Transverse colon (tissue), 4 donors: ENCODE data around the gene AGXT2. TPM values are rescaled to one million over a fixed set of nuclear protein-coding genes. Genes with fewer than 3 reads are reported as not detected.

Experiments
- DNase-seq: peaks from one replicate; pipeline ENCODE4 v3.0.0-alpha.2; 2019
- H3K27ac ChIP-seq, 4 donors: fragments of 200-600 bp; sonication (generic); 2 replicates each; pipeline ENCODE4 v1.5.1; 2016 to 2018; ENCODE audit warnings: inconsistent platforms in 4 of 4
- H3K27me3 ChIP-seq: fragments of 200-600 bp; sonication (generic); 2 replicates; pipeline ENCODE4 v1.5.1; 2017; ENCODE audit warnings: inconsistent platforms
- H3K36me3 ChIP-seq, 4 donors: fragments of 200-600 bp; sonication (generic); 2 replicates each; pipeline ENCODE4 v1.5.1; 2017 to 2019; ENCODE audit warnings: inconsistent platforms in 4 of 4
- H3K4me1 ChIP-seq, 4 donors: fragments of 200-600 bp; sonication (generic); 2 replicates each; pipeline ENCODE4 v1.5.1; 2017 to 2020; ENCODE audit warnings: inconsistent platforms in 4 of 4
- H3K4me3 ChIP-seq, 4 donors: fragments of 200-600 bp; sonication (generic); 1 replicate in 1 of 4; 2 replicates in 3 of 4; pipeline versions ENCODE4 v1.5.1 to v1.6.1; 2017 to 2019; ENCODE audit warnings: inconsistent platforms in 4 of 4
- H3K9me3 ChIP-seq, 2 donors: fragments of 200-600 bp; sonication (generic); 2 replicates each; pipeline ENCODE4 v1.5.1; 2017 to 2019; ENCODE audit warnings: inconsistent platforms in 2 of 2
- CTCF ChIP-seq, 5 experiments: fragments of 200-600 bp in 3 of 5; fragments of 450-650 bp in 2 of 5; sonication (generic) in 3 of 5; IDR thresholded peaks; 1 replicate in 2 of 5; 2 replicates in 3 of 5; pipeline ENCODE4 v1.5.1; 2016 to 2017; ENCODE audit warnings: antibody characterized with exemption in 5 of 5, inconsistent platforms in 3 of 5, mild to moderate bottlenecking in 2 of 5, moderate library complexity in 1 of 5
- EP300 ChIP-seq: sonication (generic); formaldehyde crosslinking; IDR thresholded peaks from one replicate; pipeline ENCODE4 v1.6.1; 2017; ENCODE audit warnings: antibody characterized with exemption, low read depth
- POLR2A ChIP-seq: fragments of 450-650 bp; IDR thresholded peaks from one replicate; pipeline ENCODE4 v1.6.1; 2016; ENCODE audit warnings: antibody characterized with exemption, mild to moderate bottlenecking, moderate library complexity
- POLR2AphosphoS5 ChIP-seq, 3 donors: sonication (generic); formaldehyde crosslinking; IDR thresholded peaks; one replicate each; pipeline ENCODE4 v1.6.1; 2016; ENCODE audit warnings: antibody characterized with exemption in 3 of 3
- WGBS, 2 donors: methylation state at CpG; one replicate each; pipeline ENCODE4 v1.1.5; 2018; ENCODE audit warnings: low coverage in 1 of 2; 5-methylcytosine and 5-hydroxymethylcytosine counted together
- in situ Hi-C, 4 donors: fragments of 200-750 bp; cut with MboI; loops; one replicate each; pipeline versions ENCODE4 v1.15.0 to v1.15.1; 2017; ENCODE audit warnings: low sequenced_read_pairs in 3 of 4, low pct_ligation_motif_present in 1 of 4, low pct_unique_long_range_greater_than_20kb in 1 of 4
- intact Hi-C: fragments of 100-400 bp; cut with DNase I; formaldehyde crosslinking; loops from one replicate; pipeline ENCODE4 v1.15.1; 2023; ENCODE audit warnings: low total_unique reads
- total RNA-seq, 4 donors: library from RNA; depleted of rRNA; stranded (reverse); fragments of >200 nt; gene quantifications; one replicate each; pipeline ENCODE4 v1.1.0, GENCODE V29; 2016

AGXT2 gene
- total RNA-seq, 4 donors from 2014 or later, result not detected

GRCh38 chr5:35089334-35090314, 41.9 kb upstream of the AGXT2 start:
- no peaks in the 10 kb centered on the region for H3K27me3 ChIP-seq
- intact Hi-C loops, result no loop called here
- no peak overlapping the region for H3K4me3 ChIP-seq
- no peaks in the 10 kb centered on the region for H3K9me3 ChIP-seq
- peaks cover 0 to 19% (median 3%) of the 10 kb centered on the region in 4 donors for H3K4me1 ChIP-seq
- no peak overlapping the region for H3K27ac ChIP-seq
- TF ChIP-seq EP300 (no peak), CTCF (IDR thresholded peaks at IDR 0.05) (peak; percentile 53 to 81 (median 71))
- DNase-seq, result peak; percentile 72
- WGBS, 2 donors, result 46 to 59% methylated on average over 7 of the region's 7 CpGs
- in situ Hi-C loops, result loop anchor here (5.0 to 25.0 kb wide), 6 partner anchors 108 to 848 kb away; partner anchors contain the start of genes CAPSL (in 3 of the 4) and SPEF2 (in 1 of the 4)
- H3K36me3 ChIP-seq, result no peaks in the 10 kb centered on the region

- peaks cover 0 to 14% (median 3%) of the 10 kb centered on the region in 4 donors for H3K4me1 ChIP-seq
- no peaks in the 10 kb centered on the region for H3K9me3 ChIP-seq
- no peak for DNase-seq
- TF ChIP-seq POLR2A, result no peak
- TF ChIP-seq EP300, result no peak
- TF ChIP-seq POLR2AphosphoS5 (IDR thresholded peaks at IDR 0.05), result no peak
- no peak for TF ChIP-seq CTCF (IDR thresholded peaks at IDR 0.05)
- H3K36me3 ChIP-seq, result no peaks in the 10 kb centered on the region
- no peak overlapping the region for H3K27ac ChIP-seq
- in situ Hi-C loops, result loop anchor here (10.0 to 25.0 kb wide), 4 partner anchors 347 to 849 kb away; partner anchors contain the start of genes CAPSL (in 3 of the 4) and SPEF2 (in 1 of the 4)
- intact Hi-C loops, result no loop called here
- WGBS, 2 donors, result 77% methylated on average over 3 of the region's 3 CpGs; no CpG with 5 or more reads in 1 of the 2 donors
- no peak overlapping the region for H3K4me3 ChIP-seq
- H3K27me3 ChIP-seq, result no peaks in the 10 kb centered on the region
Measured at GRCh38 chr5:35087991-35088390, 40.2 kb upstream of the AGXT2 start.

- intact Hi-C loops (no loop called here), in situ Hi-C loops (loop anchor here (10.0 to 25.0 kb wide), 4 partner anchors 352 to 854 kb away; partner anchors contain the start of genes CAPSL (in 3 of the 4) and SPEF2 (in 1 of the 4))
- Histone ChIP-seq H3K9me3 (no peaks in the 10 kb centered on the region), H3K27me3 (no peaks in the 10 kb centered on the region), H3K27ac (no peak overlapping the region), H3K4me1 (no peaks in the 10 kb centered on the region), H3K36me3 (no peaks in the 10 kb centered on the region), H3K4me3 (no peak overlapping the region)
- DNase-seq, result no peak
- TF ChIP-seq CTCF (IDR thresholded peaks at IDR 0.05) (no peak), EP300 (no peak), POLR2A (no peak), POLR2AphosphoS5 (IDR thresholded peaks at IDR 0.05) (no peak)
- WGBS, 2 donors, result 85 to 100% methylated on average over 1 to 3 of the region's 3 CpGs
Measured at GRCh38 chr5:35083150-35083549, 35.4 kb upstream of the AGXT2 start.

- no peaks in the 10 kb centered on the region for H3K4me1 ChIP-seq
- intact Hi-C loops, result no loop called here
- H3K27ac ChIP-seq, result no peak overlapping the region
- H3K9me3 ChIP-seq, result no peaks in the 10 kb centered on the region
- H3K4me3 ChIP-seq, result no peak overlapping the region
- H3K27me3 ChIP-seq, result no peaks in the 10 kb centered on the region
- no peak for DNase-seq
- 87 to 96% methylated on average over 3 of the region's 3 CpGs for WGBS, 2 donors
- in situ Hi-C loops, result loop anchor here (10.0 to 25.0 kb wide), 4 partner anchors 352 to 855 kb away; partner anchors contain the start of genes CAPSL (in 3 of the 4) and SPEF2 (in 1 of the 4)
- no peaks in the 10 kb centered on the region for H3K36me3 ChIP-seq
- no peak for TF ChIP-seq CTCF (IDR thresholded peaks at IDR 0.05)
- no peak for TF ChIP-seq POLR2A
- no peak for TF ChIP-seq POLR2AphosphoS5 (IDR thresholded peaks at IDR 0.05)
- TF ChIP-seq EP300, result no peak
Measured at GRCh38 chr5:35082530-35082929, 34.8 kb upstream of the AGXT2 start.
